GM12865 (cell line): ENCODE measurements around the gene LDLRAD4.

Source experiments
- DNase-seq: peaks from one replicate; pipeline ENCODE4 v3.0.0; 2010; ENCODE audit warnings: low read depth
- H3K4me3 ChIP-seq: 2 replicates; pipeline ENCODE4 v1.5.1; 2011; ENCODE audit warnings: mild to moderate bottlenecking, low read depth, low read length, control low read depth
- TF ChIP-seq, protein P1 (sequence below): IDR thresholded peaks from 2 replicates; pipeline ENCODE4 v1.5.1; 2011; ENCODE audit warnings: low read length, control low read depth, low read depth, inconsistent platforms; ENCODE audit not compliant: insufficient read depth; ENCODE audit errors: missing control alignments

Gene LDLRAD4

DNA sequence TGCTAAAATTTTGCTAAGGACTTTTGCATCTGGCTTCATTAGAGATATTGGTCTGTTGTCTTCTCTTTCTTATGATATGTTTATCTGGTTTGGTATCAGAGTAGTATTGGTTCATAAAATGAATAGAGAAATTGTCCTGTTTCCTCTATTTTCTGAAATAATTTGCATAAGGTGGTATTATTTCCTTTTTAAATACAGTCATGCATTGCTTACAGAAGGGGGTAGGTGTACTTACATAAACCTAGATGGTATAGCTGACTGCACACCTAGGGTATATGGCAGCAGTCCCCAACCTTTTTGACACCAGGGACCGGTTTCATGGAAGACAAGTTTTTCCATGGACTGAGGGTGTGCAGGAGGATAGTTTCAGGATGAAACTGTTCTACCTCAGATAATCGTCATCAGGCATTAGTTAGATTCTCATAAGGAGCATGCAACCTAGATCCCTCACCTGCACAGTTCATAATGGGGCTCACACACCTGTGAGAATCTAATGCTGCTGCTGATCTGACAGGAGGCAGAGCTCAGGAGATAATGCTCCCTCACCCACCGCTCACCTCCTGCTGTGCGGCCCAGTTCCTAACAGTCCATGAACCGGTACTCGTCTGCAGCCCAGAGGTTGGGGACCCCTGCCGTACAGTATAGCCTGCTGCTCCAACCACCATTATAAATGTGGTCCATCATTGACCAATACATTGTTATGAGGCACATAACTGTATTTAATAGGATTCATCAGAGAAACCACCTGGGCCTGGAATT is 318.6 kb downstream of the LDLRAD4 start:
- DNase-seq, result no peak
- TF ChIP-seq, protein P1, sequence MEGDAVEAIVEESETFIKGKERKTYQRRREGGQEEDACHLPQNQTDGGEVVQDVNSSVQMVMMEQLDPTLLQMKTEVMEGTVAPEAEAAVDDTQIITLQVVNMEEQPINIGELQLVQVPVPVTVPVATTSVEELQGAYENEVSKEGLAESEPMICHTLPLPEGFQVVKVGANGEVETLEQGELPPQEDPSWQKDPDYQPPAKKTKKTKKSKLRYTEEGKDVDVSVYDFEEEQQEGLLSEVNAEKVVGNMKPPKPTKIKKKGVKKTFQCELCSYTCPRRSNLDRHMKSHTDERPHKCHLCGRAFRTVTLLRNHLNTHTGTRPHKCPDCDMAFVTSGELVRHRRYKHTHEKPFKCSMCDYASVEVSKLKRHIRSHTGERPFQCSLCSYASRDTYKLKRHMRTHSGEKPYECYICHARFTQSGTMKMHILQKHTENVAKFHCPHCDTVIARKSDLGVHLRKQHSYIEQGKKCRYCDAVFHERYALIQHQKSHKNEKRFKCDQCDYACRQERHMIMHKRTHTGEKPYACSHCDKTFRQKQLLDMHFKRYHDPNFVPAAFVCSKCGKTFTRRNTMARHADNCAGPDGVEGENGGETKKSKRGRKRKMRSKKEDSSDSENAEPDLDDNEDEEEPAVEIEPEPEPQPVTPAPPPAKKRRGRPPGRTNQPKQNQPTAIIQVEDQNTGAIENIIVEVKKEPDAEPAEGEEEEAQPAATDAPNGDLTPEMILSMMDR, result no peak
- H3K4me3 ChIP-seq, result no peak overlapping the region

DNA sequence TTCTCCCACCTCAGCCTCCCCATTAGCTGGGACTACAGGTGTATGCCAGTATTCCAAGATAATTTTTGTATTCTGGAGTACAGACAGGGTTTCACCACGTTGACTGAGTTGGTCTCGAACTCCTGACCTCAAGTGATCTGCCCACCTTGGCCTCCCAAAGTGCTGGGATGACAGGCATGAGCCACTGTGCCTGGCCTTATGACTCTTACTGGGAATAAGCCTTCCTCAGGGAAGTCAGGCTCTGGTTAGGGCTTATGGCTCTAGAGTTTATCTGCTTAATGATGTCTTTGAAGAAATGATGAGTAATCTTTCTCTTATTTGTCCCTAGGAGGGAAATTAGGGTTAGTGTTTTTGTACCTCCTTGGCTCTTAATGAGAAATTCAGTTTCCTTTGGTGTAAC is 320.1 kb downstream of the LDLRAD4 start:
- TF ChIP-seq, protein P1, result no peak
- H3K4me3 ChIP-seq, result no peak overlapping the region
- DNase-seq, result no peak

DNA sequence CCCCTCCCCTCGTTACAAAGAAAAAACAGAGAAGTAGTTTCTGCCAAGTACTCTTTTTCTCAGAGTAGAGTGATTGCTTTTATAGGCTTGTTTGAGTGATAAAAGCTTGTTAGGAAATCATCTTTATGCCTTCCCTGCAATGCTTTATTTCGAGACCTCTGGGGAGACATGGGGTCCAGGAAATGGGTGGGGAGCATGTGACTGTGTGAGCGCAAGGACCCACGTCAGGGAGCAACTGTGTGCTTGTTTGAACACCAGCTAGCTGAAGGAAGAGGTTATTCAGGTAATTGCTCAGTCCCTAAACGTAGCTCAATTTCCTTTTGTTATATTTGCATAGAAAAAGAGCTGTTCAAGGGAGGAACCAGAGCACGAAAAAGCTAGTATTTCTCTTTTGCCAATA is 320.5 kb downstream of the LDLRAD4 start:
- DNase-seq, result no peak
- TF ChIP-seq, protein P1, result no peak
- no peak overlapping the region for H3K4me3 ChIP-seq

DNA sequence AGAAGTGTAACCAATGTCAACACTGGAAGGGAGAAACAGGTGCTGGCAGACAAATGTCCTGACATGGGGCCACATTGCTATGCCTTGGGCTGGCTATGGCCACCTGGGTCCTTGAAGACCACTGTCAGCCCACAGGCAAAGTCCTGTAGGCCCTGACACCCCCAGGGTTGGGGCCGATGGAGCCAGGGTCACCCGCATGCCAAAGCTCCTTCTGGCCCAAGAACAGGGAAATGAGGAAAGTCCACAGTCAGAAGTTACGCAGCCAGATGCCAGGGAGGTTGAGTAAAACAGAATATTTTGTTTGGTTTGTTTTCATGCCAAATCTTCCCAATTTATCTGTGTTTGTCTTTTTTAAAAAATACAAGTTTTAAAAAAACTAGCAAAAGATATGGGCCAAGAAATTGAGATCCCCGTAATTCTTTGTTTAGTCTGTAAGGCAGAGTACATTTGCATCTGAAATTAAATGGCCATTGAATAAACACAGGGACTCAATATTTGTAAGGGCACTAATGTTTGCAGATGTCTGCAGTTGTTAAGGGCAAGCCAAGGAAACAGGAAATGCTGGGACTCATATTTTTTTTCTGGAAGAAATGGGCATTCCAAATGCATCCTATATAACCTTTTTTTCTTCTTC is 321.4 kb downstream of the LDLRAD4 start:
- no peak overlapping the region for H3K4me3 ChIP-seq
- no peak for DNase-seq
- TF ChIP-seq, protein P1, result no peak

DNA sequence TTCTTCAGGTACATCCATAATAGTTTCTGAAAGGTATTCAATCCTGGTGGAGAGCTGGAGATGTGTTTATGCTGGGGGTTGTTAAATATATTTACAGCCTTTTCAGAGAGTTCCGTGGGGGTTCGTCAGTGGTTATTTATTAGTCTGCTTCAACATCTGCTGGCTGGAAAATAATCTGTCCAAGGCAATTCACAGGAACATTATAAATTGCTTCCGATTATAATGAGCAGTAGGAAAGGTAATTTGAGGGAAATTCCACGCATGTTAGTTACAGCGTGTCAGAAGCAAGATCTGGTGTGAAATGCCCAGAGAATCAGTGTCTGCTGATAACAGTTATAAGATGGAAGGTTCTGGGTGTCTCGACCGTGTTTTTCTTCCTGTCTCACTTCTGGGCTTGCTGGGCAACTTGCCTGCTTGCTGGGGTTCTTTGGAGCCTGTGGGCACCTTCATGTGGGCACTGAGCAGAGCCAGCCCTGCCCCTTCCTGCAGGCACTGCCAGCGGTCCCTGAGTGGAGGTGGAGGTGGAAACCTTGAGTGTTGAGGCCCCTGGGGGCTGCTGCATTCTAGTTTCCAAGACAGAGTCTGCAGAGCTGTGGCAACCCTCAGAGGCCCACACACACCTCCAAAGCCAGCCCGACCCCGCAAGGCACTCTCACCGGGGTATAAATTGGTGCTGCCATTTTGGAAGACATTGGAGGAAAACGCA is 322.1 kb downstream of the LDLRAD4 start:
- TF ChIP-seq, protein P1, result no peak
- no peak overlapping the region for H3K4me3 ChIP-seq
- no peak for DNase-seq

DNA sequence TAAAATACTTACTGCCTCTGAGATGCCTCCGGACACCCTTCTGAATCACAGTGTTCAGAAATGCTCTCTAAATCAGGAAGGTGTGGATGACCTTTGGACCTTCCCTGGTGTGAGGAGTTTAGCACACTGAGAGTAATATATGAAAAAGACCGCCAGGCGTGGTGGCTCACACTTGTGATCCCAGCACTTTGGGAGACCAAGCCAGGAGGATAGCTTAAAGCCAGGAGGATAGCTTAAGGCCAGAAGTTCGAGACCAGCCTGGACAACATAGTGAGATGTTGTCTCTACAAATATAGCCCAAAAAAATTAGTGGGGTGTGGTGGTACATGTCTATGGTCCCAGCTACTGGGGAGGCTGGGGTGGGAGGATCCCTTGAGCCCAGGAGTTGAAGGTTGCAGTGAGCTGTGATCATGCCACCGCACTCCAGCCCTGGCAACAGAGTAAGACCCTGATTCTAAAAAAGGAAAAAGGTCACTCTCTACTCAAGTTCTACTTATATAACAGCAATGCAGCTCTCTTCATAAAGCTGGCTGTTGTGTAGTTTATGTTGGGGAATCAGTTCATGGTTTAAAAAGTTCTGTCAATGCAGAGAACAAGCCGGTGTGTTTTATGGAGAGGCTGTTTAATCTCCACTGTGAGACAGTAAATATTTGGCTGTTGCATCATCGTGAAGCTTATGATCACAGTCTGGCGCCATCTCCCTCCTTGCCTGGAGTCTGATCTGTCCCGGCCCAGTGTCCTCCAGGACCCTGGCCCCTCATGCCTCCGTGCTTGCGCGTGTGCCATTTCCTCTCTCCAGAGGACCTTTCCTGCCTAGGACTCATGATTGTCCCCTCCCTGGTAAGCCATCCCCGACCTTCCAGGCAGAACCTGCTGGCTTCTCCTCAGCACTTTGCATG is 323.3 kb downstream of the LDLRAD4 start:
- TF ChIP-seq, protein P1, result no peak
- no peak overlapping the region for H3K4me3 ChIP-seq
- DNase-seq, result no peak
